H7 (cell line): ENCODE data around the gene PARD3B. TPM values are rescaled to one million over a fixed set of nuclear protein-coding genes. Genes with fewer than 3 reads are reported as not detected.
A peak's percentile ranks its signal among the peaks of the same experiment; 100 is the strongest.

Experiments used
- DNase-seq: peaks from one replicate; pipeline ENCODE4 v3.0.0; 2012
- H3K27me3 ChIP-seq: 2 replicates; pipeline ENCODE4 v1.6.0; 2011; ENCODE audit warnings: mild to moderate bottlenecking, low read length; ENCODE audit not compliant: control insufficient read depth, insufficient read depth
- H3K36me3 ChIP-seq: replicated peaks from 2 replicates; pipeline ENCODE4 v1.5.1; 2011; ENCODE audit warnings: low read length; ENCODE audit not compliant: control insufficient read depth, insufficient read depth
- H3K4me3 ChIP-seq: 2 replicates; pipeline ENCODE4 v1.5.1; 2011; ENCODE audit warnings: low read depth, mild to moderate bottlenecking, control low read depth, low read length, moderate library complexity; ENCODE audit not compliant: insufficient read depth
- total RNA-seq: library from RNA; depleted of rRNA; stranded (reverse); fragments of >200 nt; shearing (Covaris generic); gene quantifications from 2 replicates; pipeline ENCODE4 v1.2.3, GENCODE V29; 2014

PARD3B gene
- total RNA-seq, 1 experiment from 2014 or later, result 2.3 TPM

- no peak for DNase-seq
- Histone ChIP-seq H3K36me3 (no peaks in the 10 kb centered on the region), H3K27me3 (no peaks in the 10 kb centered on the region), H3K4me3 (no peak overlapping the region)
Measured at GRCh38 chr2:204670124-204670523, 124.8 kb downstream of the PARD3B start.

GRCh38 chr2:204670756-204671155, 125.5 kb downstream of the PARD3B start:
- Histone ChIP-seq H3K27me3 (no peaks in the 10 kb centered on the region), H3K4me3 (no peak overlapping the region), H3K36me3 (no peaks in the 10 kb centered on the region)
- DNase-seq, result no peak

DNA sequence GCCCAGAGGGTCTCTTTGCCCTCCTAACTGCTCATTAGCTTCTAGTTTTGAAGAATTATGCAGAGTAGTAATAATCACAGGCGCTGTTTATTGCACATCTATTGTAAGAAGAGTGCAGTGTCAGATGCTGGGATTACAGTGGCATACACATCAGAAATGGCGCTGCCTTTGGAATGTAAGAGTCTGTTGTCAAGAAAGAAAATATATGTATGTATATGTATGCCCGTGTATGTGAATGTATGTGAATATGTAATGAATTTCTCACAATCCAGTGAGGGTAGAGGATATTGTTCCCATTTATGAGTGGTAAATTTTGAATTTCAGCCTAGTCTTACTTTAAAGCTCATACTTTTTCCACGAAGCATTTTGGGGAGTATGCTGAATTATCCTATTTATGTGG, 127.5 kb downstream of the PARD3B start:
- Histone ChIP-seq H3K4me3 (no peak overlapping the region), H3K36me3 (no peaks in the 10 kb centered on the region), H3K27me3 (no peaks in the 10 kb centered on the region)
- DNase-seq, result no peak

DNA sequence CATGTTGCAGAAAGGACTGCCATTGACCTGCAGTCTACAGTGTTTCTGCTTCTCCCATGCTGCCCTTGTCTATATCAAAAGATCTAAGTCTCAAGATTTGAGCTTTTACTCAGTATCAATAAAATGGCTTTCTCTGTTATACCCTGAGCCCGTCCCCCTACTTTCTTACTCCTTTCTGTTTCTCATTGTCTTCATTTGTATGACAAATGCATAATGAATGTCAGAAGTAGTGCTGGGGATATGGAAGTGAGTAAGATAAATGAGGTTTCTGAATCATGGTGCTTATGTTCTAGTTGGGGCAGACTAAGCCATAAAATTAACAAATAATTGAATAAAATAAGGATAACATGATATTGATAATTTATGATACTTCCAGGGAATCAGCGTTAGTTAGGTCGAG, 128.6 kb downstream of the PARD3B start:
- no peaks in the 10 kb centered on the region for H3K36me3 ChIP-seq
- no peaks in the 10 kb centered on the region for H3K27me3 ChIP-seq
- H3K4me3 ChIP-seq, result no peak overlapping the region
- no peak for DNase-seq

- Histone ChIP-seq H3K36me3 (no peaks in the 10 kb centered on the region), H3K27me3 (no peaks in the 10 kb centered on the region)
Measured at GRCh38 chr2:204678031-204678430, 132.8 kb downstream of the PARD3B start.

DNA sequence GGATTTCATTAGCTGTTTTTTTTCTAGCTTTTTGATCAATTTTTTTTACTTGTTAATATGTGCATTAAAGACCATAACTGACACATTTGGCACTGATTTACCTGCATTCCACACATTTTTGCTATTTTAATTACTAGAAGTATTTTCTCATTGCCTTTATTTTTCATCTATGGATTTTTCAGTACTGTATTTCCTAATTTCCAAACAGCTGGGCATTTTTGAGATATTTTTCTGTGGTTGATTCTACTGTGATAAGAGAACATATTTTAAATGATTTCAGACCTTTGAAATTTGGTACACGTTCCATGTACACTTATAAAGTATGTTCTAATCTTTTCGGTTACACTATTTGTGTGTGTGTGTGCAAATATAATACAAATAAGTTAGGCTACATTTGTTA, 135.3 kb downstream of the PARD3B start:
- no peak for DNase-seq
- Histone ChIP-seq H3K36me3 (no peaks in the 10 kb centered on the region), H3K4me3 (no peak overlapping the region), H3K27me3 (no peaks in the 10 kb centered on the region)

More at GRCh38 chr2:204678031-204678430, 132.8 kb downstream of the PARD3B start:
- no peak overlapping the region for H3K4me3 ChIP-seq
- no peak for DNase-seq

- no peak for DNase-seq
- Histone ChIP-seq H3K4me3 (no peak overlapping the region), H3K36me3 (no peaks in the 10 kb centered on the region), H3K27me3 (no peaks in the 10 kb centered on the region)
Measured at GRCh38 chr2:204681412-204681811, 136.1 kb downstream of the PARD3B start.

DNA sequence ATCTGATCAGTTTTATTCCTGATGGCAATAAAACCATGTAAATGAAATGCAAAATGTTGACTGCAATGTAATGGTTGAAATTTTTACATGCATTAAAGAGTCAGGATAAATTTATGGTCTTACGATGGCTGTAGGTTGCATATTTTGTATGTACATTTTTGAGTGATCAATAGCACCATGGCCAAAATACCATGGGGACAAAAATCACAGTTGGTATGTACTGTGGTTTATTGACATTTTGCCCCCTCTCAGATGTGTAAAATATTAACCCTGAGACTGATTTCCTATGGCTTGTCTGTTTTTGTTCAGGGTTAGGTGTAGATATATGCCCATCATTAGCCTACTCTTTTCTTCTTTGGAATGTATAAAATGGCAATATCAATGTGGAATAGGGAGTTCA, 138.1 kb downstream of the PARD3B start:
- H3K36me3 ChIP-seq, result no peaks in the 10 kb centered on the region
- H3K4me3 ChIP-seq, result no peak overlapping the region
- H3K27me3 ChIP-seq, result no peaks in the 10 kb centered on the region
- no peak for DNase-seq

DNA sequence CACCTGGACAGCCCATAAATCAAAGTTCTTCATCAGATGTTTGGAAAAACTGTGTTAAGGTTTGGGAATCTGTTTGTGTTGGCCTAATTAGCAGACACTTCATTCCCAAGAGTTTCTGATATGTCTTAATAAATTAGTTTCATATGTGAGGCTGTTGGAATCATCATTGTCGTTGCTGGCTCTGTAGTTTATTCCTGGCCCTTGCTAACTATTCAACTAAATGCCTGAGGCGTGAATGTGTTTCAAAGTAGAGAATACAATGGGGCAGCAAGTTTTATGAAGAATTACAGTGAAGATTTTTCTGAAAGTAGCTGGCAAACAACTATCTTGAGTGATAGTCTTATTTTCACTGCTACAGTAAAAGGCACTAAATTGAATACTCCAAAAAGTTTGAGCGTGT, 141.1 kb downstream of the PARD3B start:
- DNase-seq, result no peak
- Histone ChIP-seq H3K4me3 (no peak overlapping the region), H3K27me3 (no peaks in the 10 kb centered on the region), H3K36me3 (no peaks in the 10 kb centered on the region)

- Histone ChIP-seq H3K27me3 (no peaks in the 10 kb centered on the region), H3K36me3 (no peaks in the 10 kb centered on the region), H3K4me3 (no peak overlapping the region)
- DNase-seq, result no peak
Measured at GRCh38 chr2:204687776-204688175, 142.5 kb downstream of the PARD3B start.

DNA sequence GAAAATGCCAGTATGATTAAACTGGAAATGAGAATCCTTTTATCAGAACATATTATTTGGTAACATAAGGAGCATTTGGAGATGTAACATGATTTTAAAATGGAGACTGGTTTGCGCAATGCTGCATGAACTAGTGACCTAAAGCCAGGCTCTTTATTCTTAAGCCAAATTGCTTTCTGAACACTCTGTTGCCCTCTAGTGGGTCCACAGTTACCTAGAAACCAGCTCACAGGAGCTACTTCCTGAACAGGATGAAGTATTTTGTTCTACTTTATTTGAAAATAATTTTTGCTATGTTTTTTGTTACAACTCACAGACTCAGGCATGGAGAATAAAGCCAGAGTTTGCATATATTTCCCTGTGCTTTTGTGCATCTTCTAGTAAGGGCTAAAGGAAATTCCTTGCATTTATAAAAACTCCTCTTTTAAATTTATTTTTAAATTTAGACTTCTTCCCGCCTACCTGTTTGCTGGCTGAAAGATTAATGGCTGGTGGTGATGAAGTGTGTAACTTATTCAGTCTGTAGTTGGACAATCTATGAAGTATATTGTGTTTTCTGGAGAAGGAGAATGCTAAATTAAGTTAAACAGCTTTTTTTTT, 146.7 kb downstream of the PARD3B start:
- Histone ChIP-seq H3K27me3 (no peaks in the 10 kb centered on the region), H3K36me3 (no peaks in the 10 kb centered on the region), H3K4me3 (no peak overlapping the region)
- peak; percentile 19 for DNase-seq

DNA sequence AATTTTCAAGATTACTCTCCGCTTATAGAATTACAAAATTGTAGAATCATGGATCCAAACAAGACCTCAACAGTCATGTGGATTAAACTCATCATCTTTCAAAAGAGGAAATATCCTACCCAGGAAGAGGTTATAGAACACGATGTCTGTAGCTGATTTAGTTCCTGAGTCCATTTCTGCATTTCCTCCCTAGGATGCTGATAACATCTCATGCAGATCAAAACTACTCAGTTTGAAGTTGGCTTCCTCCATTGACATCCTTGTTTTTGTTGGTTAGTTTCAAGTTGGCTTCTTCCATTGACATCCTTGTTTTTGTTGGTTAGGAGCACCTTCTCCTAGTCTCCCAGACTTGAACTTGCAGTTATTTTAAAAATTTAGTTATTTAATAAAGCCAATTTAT, 147.5 kb downstream of the PARD3B start:
- Histone ChIP-seq H3K27me3 (no peaks in the 10 kb centered on the region), H3K4me3 (no peak overlapping the region), H3K36me3 (no peaks in the 10 kb centered on the region)
- DNase-seq, result no peak

GRCh38 chr2:204693262-204693661, 148.0 kb downstream of the PARD3B start:
- no peak for DNase-seq
- H3K36me3 ChIP-seq, result no peaks in the 10 kb centered on the region
- H3K27me3 ChIP-seq, result no peaks in the 10 kb centered on the region
- no peak overlapping the region for H3K4me3 ChIP-seq

DNA sequence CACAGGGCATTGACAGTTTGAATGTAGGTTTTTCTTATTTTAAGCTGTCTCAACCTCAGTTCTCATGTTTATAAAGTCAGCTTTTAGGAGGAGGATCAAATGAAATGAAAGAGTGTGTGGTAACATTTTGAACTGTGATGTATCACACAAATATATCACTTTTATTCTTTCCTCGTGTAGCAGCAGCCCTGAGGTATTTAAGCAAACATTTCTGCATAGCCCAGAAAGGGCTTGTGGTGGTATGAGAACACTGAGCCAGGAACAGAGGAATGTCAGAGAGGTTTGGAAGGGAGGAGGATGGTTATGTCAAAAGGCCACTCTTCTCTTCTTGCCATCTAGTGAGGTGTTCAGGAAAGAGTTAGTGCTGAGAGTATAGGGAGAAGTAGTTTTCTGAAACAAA, 150.2 kb downstream of the PARD3B start:
- no peaks in the 10 kb centered on the region for H3K36me3 ChIP-seq
- H3K27me3 ChIP-seq, result no peaks in the 10 kb centered on the region
- no peak for DNase-seq
- H3K4me3 ChIP-seq, result no peak overlapping the region

- no peaks in the 10 kb centered on the region for H3K27me3 ChIP-seq
Measured at GRCh38 chr2:204696124-204696523, 150.8 kb downstream of the PARD3B start.

More at GRCh38 chr2:204696124-204696523, 150.8 kb downstream of the PARD3B start:
- no peak for DNase-seq
- Histone ChIP-seq H3K4me3 (no peak overlapping the region), H3K36me3 (no peaks in the 10 kb centered on the region)
